ENCODE measurements around the gene SCN5A. TPM values are rescaled to one million over a fixed set of nuclear protein-coding genes. Genes with fewer than 3 reads are reported as not detected.

Gene SCN5A
- total RNA-seq, 4 donors from 2014 or later: 0.42 to 1.3 (median 0.77) TPM

DNA sequence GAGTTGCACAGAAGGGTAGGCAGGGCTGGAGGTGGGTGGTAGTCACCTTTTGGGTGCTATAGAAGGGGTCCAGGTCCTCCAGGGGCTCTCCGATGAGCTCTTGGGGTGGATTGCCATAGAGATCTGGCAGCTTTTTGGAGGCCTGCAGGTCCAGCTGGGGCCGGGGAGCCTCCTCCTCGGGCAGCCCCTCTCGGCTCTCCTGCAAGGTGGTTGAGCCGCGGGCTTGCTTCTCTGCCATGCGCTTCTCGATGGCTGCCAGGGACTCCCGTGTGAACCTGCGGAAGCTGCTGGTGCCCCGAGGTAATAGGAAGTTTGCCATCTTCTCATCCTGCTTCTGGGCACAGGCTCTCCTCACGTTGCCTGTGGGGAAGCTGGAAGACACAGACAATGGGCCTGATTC lies 16.5 kb downstream of the SCN5A start:
- 68% methylated on average over 2 of the region's 12 CpGs for WGBS
- Histone ChIP-seq H3K4me3 (no peak overlapping the region), H3K27me3 (peaks cover 0 to 24% (median 0%) of the 10 kb centered on the region in 4 donors), H3K4me1 (peaks cover 0 to 25% (median 0%) of the 10 kb centered on the region in 4 donors), H3K9me3 (no peaks in the 10 kb centered on the region), H3K27ac (replicated peaks in 1 of 4) (no peak overlapping the region), H3K36me3 (peaks cover 0 to 23% (median 0%) of the 10 kb centered on the region in 4 donors)
- no peak for TF ChIP-seq POLR2A (IDR thresholded peaks at IDR 0.05; ENCODE audit: low read depth)
- TF ChIP-seq, protein P1, sequence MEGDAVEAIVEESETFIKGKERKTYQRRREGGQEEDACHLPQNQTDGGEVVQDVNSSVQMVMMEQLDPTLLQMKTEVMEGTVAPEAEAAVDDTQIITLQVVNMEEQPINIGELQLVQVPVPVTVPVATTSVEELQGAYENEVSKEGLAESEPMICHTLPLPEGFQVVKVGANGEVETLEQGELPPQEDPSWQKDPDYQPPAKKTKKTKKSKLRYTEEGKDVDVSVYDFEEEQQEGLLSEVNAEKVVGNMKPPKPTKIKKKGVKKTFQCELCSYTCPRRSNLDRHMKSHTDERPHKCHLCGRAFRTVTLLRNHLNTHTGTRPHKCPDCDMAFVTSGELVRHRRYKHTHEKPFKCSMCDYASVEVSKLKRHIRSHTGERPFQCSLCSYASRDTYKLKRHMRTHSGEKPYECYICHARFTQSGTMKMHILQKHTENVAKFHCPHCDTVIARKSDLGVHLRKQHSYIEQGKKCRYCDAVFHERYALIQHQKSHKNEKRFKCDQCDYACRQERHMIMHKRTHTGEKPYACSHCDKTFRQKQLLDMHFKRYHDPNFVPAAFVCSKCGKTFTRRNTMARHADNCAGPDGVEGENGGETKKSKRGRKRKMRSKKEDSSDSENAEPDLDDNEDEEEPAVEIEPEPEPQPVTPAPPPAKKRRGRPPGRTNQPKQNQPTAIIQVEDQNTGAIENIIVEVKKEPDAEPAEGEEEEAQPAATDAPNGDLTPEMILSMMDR (IDR thresholded peaks at IDR 0.05): no peak
- no peak for TF ChIP-seq POLR2AphosphoS5 (IDR thresholded peaks at IDR 0.05)
- TF ChIP-seq EP300 (IDR thresholded peaks at IDR 0.05): no peak
- DNase-seq (ENCODE audit: extremely low spot score): no peak
- intact Hi-C loops (cut with DNase I): no loop called here

DNA sequence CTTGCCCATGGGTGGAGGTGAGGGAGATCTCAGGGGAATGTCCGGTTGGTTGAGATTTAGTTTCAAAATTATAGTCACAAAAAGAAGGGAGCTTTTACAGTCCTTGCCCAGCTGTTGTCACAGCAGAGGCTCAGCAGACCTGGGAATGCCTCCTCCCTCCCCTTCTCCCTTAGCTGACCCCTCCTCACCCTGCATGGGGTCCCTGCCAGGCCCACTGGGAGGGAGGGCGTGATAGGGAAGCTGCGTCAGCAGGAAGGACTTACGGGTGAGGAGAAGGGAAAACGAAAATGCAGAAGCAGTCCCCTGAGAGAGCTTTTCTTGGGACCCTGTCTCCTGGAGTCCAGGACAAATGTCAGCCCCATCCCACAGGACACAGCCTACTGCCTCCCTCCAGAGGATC lies 18.9 kb downstream of the SCN5A start:
- Histone ChIP-seq H3K9me3 (no peaks in the 10 kb centered on the region), H3K4me1 (peaks cover 0 to 25% (median 0%) of the 10 kb centered on the region in 4 donors), H3K27ac (replicated peaks in 1 of 4) (no peak overlapping the region), H3K36me3 (peaks cover 0 to 33% (median 0%) of the 10 kb centered on the region in 4 donors), H3K4me3 (no peak overlapping the region), H3K27me3 (peaks cover 0 to 7% (median 0%) of the 10 kb centered on the region in 4 donors)
- WGBS: 56% methylated on average over 5 of the region's 5 CpGs
- TF ChIP-seq POLR2AphosphoS5 (IDR thresholded peaks at IDR 0.05): no peak
- TF ChIP-seq, protein P1 (IDR thresholded peaks at IDR 0.05): no peak
- TF ChIP-seq EP300 (IDR thresholded peaks at IDR 0.05): no peak
- no peak for TF ChIP-seq POLR2A (IDR thresholded peaks at IDR 0.05; ENCODE audit: low read depth)
- intact Hi-C loops (cut with DNase I): no loop called here
- no peak for DNase-seq (ENCODE audit: extremely low spot score)

DNA sequence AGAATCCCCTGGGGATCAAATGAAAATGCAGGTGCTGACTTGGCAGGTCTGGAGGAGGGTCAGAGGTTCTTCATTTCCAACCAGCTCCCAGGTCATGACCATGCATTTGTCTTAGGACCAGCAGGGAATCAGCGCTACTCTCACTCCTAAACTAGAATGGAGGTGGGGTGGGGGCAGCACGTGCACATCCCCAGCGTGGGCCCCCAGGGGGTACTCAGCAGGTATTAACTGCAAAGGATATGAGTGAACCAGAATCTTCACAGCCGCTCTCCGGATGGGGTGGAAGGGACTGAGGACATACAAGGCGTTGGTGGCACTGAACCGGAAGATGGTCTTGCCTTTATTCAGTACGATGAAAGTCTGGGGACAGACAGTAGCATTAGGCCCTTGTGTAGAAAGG lies 19.4 kb downstream of the SCN5A start:
- intact Hi-C loops (cut with DNase I): no loop called here
- Histone ChIP-seq H3K27me3 (peaks cover 0 to 7% (median 0%) of the 10 kb centered on the region in 4 donors), H3K36me3 (peaks cover 0 to 33% (median 0%) of the 10 kb centered on the region in 4 donors), H3K4me1 (peaks cover 0 to 25% (median 0%) of the 10 kb centered on the region in 4 donors), H3K9me3 (no peaks in the 10 kb centered on the region), H3K27ac (replicated peaks in 1 of 4) (no peak overlapping the region), H3K4me3 (no peak overlapping the region)
- WGBS: 80% methylated on average over 7 of the region's 8 CpGs
- no peak for TF ChIP-seq POLR2A (IDR thresholded peaks at IDR 0.05; ENCODE audit: low read depth)
- no peak for TF ChIP-seq POLR2AphosphoS5 (IDR thresholded peaks at IDR 0.05)
- no peak for TF ChIP-seq EP300 (IDR thresholded peaks at IDR 0.05)
- TF ChIP-seq, protein P1 (IDR thresholded peaks at IDR 0.05): no peak
- DNase-seq (ENCODE audit: extremely low spot score): no peak

DNA sequence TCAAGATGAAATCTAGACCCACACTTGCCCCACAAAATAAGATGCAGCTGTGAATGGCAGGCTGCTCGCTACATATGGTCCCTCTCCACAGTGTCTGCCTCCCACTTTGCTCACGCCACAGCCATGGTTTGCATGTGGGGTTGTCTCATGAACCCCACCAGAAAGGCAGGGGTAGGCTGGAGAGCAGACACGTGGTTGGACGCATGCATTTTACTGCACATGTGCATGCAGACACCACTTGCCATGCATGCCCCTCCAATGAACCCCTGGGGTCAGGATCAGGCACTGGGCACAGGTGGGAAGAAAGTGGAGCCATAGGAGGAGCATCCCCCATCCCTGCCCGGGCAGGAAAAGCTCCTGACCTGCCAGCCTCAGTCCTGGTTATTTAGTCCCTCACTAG lies 20.7 kb downstream of the SCN5A start:
- intact Hi-C loops (cut with DNase I): no loop called here
- no peak for TF ChIP-seq POLR2AphosphoS5 (IDR thresholded peaks at IDR 0.05)
- TF ChIP-seq POLR2A (IDR thresholded peaks at IDR 0.05; ENCODE audit: low read depth): no peak
- no peak for TF ChIP-seq EP300 (IDR thresholded peaks at IDR 0.05)
- TF ChIP-seq, protein P1 (IDR thresholded peaks at IDR 0.05): no peak

DNA sequence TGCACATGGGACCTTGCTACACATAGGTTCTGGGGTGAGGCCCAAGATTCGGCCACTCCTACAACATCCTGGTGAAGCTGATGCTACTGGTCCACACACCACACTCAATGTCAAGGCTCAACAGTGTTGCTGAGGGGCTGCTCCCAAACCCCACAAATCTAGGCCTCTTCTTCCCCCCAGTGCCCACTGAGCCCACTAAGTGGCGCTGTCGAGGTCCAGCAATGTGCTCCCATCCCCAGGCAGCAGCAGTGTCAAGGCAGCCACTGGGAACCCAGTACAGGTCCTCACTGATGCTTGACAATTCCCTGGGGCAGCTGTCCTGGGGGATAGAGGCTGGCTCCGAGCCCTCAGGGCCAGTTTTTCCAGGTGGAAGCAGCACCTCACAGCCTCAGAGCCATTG lies 21.5 kb downstream of the SCN5A start:
- no peak for TF ChIP-seq POLR2A (IDR thresholded peaks at IDR 0.05; ENCODE audit: low read depth)
- TF ChIP-seq, protein P1 (IDR thresholded peaks at IDR 0.05): no peak
- no peak for TF ChIP-seq POLR2AphosphoS5 (IDR thresholded peaks at IDR 0.05)
- no peak for TF ChIP-seq EP300 (IDR thresholded peaks at IDR 0.05)
- Histone ChIP-seq H3K27ac (replicated peaks in 1 of 4) (no peak overlapping the region), H3K4me3 (no peak overlapping the region), H3K9me3 (no peaks in the 10 kb centered on the region), H3K4me1 (peaks cover 0 to 7% (median 0%) of the 10 kb centered on the region in 4 donors), H3K36me3 (peaks cover 0 to 36% (median 0%) of the 10 kb centered on the region in 4 donors), H3K27me3 (peaks cover 0 to 7% (median 0%) of the 10 kb centered on the region in 4 donors)
- WGBS: 100% methylated on average over 1 of the region's 4 CpGs
- intact Hi-C loops (cut with DNase I): no loop called here
- no peak for DNase-seq (ENCODE audit: extremely low spot score)

More for the DNA sequence above, 20.7 kb downstream of the SCN5A start:
- WGBS: 88% methylated on average over 4 of the region's 5 CpGs
- Histone ChIP-seq H3K27me3 (peaks cover 0 to 7% (median 0%) of the 10 kb centered on the region in 4 donors), H3K4me1 (peaks cover 0 to 16% (median 0%) of the 10 kb centered on the region in 4 donors), H3K36me3 (peaks cover 0 to 37% (median 0%) of the 10 kb centered on the region in 4 donors), H3K27ac (replicated peaks in 1 of 4) (no peak overlapping the region), H3K4me3 (no peak overlapping the region), H3K9me3 (no peaks in the 10 kb centered on the region)
- no peak for DNase-seq (ENCODE audit: extremely low spot score)
